Lung (tissue), 12 donors: ENCODE measurements around the gene ACAP1. TPM values are rescaled to one million over a fixed set of nuclear protein-coding genes. Genes with fewer than 3 reads are reported as not detected.
A peak's percentile ranks its signal among the peaks of the same experiment; 100 is the strongest.

Experiments used
- ATAC-seq: fragments of 200-7000 bp; cut with Tn5 transposase; one replicate; pipeline ENCODE4 v1.9.1; 2020; ENCODE audit warnings: moderate number of reproducible peaks; ENCODE audit not compliant: insufficient read depth, low FRiP score
- DNase-seq, 3 donors: peaks; one replicate each; pipeline ENCODE4 v3.0.0-alpha.2; 2013 to 2017
- H3K27ac ChIP-seq, 2 donors: one replicate each; pipeline ENCODE4 v1.5.1; 2013; ENCODE audit warnings: mild to moderate bottlenecking in 2 of 2, moderate library complexity in 2 of 2, control low read depth in 1 of 2, inconsistent platforms in 1 of 2, low read depth in 1 of 2, low read length in 1 of 2
- H3K27me3 ChIP-seq, 3 donors: one replicate each; pipeline ENCODE4 v1.5.1; 2013; ENCODE audit warnings: low read length in 2 of 3; ENCODE audit not compliant: control insufficient read depth in 3 of 3, insufficient read depth in 3 of 3
- H3K36me3 ChIP-seq, 4 donors: one replicate each; pipeline ENCODE4 v1.5.1; 2013; ENCODE audit warnings: low read length in 4 of 4, mild to moderate bottlenecking in 1 of 4, moderate library complexity in 1 of 4; ENCODE audit not compliant: control insufficient read depth in 4 of 4, insufficient read depth in 4 of 4
- H3K4me1 ChIP-seq, 5 donors: one replicate each; pipeline ENCODE4 v1.5.1; 2013; ENCODE audit warnings: low read length in 5 of 5, mild to moderate bottlenecking in 2 of 5, moderate library complexity in 1 of 5; ENCODE audit not compliant: control insufficient read depth in 5 of 5, insufficient read depth in 5 of 5
- H3K4me3 ChIP-seq: one replicate; pipeline ENCODE4 v1.5.1; 2013; ENCODE audit warnings: mild to moderate bottlenecking, control low read depth, moderate library complexity
- H3K9ac ChIP-seq, 2 donors: one replicate each; pipeline ENCODE4 v1.5.1; 2013; ENCODE audit warnings: low read length in 2 of 2, control low read depth in 1 of 2; ENCODE audit not compliant: insufficient read depth in 1 of 2
- H3K9me3 ChIP-seq, 4 donors: one replicate each; pipeline ENCODE4 v1.5.1; 2013; ENCODE audit warnings: low read length in 3 of 4, mild to moderate bottlenecking in 1 of 4, moderate library complexity in 1 of 4; ENCODE audit not compliant: control insufficient read depth in 4 of 4, insufficient read depth in 3 of 4
- WGBS, 2 donors: extraction: QIAGEN DNeasy Blood & Tissue Kit; methylation state at CpG; one replicate each; pipeline ENCODE4 v1.1.7; 2013; 5-methylcytosine and 5-hydroxymethylcytosine counted together
- polyA plus RNA-seq, 2 donors: library from polyadenylated mRNA; stranded (reverse); fragments of 200-250 nt; gene quantifications; one replicate each; pipeline ENCODE4 v1.2.1, GENCODE V29; 2013
- total RNA-seq, 2 donors: library from RNA; depleted of rRNA in 1 of 2; stranded (reverse); fragments of >200 nt in 1 of 2; gene quantifications; one replicate each; pipeline ENCODE4 v1.2.1, GENCODE V29; 2014 to 2021
- TF ChIP-seq, protein P1 (sequence below): IDR thresholded peaks from 2 replicates; pipeline ENCODE4 v1.5.1; 2012; ENCODE audit warnings: mild to moderate bottlenecking; ENCODE audit errors: control extremely low read depth, extremely low read depth
- donor health status: control.
- donor health status: control.
- donor health status: Bipolar disorder and iron deficiency.
- donor health status: healthy.
- donor health status: DM: yes; HTN: yes; CAD: no.

The ACAP1 gene
- total and polyA plus RNA-seq, 4 donors = 9.2 to 39.4 (median 22.1) TPM

DNA sequence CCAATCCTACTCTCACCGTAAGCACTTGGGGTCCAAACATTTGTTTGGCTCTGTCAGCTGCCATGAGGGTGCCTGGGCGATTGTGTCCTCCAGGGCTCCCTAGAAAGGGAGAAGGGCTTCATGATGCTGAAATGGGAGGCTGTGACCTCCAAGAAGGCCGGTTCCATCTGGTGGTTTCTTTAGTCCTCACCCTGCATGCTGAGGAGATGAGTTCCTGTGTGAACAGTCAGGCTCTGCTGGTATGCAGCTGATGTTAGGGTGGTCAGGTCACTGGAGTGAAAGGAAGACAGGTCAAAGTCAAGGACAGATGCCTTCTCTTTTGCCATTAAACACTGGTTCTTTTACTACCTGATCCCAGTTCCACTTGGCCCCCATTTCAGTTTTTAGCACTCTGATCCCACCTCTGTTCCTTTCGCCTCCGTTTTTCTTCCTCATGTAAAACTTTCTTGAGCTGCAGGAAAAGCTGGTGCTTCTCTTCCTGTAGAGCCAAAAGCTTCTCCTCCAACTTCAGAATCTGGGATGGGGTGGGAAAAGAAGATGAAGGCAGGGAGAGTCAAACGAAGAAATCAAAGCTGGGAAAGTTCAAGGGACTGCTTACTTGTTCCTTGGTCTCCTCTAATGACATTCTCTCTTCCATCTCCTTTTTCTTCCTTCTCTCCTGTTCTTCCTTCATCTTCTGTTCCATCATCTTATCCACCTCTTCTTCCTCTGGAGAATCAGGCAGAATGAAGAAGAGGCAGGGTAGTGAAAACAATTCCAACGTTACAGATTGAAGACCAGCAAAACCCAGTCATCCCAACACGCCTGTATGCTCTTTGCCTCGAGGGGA lies 22.2 kb upstream of the ACAP1 start:
- H3K4me1 ChIP-seq = peaks cover 6 to 22% (median 18%) of the 10 kb centered on the region in 5 donors
- H3K36me3 ChIP-seq = peaks cover 17 to 58% (median 45%) of the 10 kb centered on the region in 4 donors
- peak overlapping the region; percentile 95 to 96 for H3K27ac ChIP-seq
- WGBS, 2 donors = 47 to 55% methylated on average over 9 of the region's 9 CpGs
- DNase-seq (no peak), ATAC-seq (no peak)
- no peaks in the 10 kb centered on the region for H3K27me3 ChIP-seq
- peak overlapping the region; percentile 25 to 73 for H3K9ac ChIP-seq
- TF ChIP-seq, protein P1, sequence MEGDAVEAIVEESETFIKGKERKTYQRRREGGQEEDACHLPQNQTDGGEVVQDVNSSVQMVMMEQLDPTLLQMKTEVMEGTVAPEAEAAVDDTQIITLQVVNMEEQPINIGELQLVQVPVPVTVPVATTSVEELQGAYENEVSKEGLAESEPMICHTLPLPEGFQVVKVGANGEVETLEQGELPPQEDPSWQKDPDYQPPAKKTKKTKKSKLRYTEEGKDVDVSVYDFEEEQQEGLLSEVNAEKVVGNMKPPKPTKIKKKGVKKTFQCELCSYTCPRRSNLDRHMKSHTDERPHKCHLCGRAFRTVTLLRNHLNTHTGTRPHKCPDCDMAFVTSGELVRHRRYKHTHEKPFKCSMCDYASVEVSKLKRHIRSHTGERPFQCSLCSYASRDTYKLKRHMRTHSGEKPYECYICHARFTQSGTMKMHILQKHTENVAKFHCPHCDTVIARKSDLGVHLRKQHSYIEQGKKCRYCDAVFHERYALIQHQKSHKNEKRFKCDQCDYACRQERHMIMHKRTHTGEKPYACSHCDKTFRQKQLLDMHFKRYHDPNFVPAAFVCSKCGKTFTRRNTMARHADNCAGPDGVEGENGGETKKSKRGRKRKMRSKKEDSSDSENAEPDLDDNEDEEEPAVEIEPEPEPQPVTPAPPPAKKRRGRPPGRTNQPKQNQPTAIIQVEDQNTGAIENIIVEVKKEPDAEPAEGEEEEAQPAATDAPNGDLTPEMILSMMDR = no peak
- H3K4me3 ChIP-seq = peak overlapping the region; percentile 90
- H3K9me3 ChIP-seq = peaks cover 0 to 2% (median 0%) of the 10 kb centered on the region in 4 donors

DNA sequence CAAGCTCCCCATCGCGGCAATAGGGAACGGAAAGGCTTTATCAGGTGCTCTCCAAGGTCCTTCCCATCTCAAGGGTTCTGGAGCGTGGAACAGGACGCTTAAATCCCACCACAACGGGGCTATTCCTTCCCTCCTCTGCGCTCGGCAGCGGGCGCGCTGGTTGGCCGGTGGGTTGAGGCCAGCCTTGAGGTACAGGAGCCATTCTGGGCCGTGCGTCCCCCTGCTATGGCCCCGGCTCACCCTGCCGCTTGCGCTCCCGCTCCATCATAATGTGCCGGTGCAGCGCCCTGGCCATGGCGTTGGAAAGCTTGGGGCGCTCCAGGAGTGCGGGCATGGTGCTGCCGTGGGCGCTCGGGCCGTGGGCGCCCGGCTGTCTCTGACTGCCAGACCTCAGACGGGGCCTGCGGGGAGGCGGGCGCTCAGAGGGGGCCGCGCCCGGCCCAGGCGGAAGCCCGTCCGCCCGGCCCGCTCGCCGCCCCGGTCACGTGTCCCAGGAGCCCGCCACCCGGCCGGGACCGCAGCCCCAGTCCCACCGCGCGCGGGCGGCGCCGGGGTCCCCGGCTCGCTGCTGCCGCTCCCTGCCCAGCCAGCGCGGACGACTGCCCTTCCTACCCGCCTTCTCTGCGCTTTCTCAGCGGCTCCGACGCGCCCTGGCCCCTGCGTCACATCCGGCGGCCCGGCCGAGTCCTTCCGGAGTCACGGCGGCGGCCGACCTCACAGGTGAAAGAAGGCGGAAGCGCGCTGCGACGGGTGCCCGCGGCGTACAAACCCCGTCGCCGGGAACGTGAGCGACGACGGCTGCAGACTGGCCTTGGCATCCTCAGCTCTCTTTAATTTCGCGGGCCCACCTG lies 21.4 kb upstream of the ACAP1 start, which contains the start of gene GPS2:
Gene GPS2 (minus strand): TSS at position 642 of the 851 bp plus-strand sequence. CDS start 308 bp downstream, at position 334.
- peak; percentile 81 for ATAC-seq
- H3K4me1 ChIP-seq = peaks cover 4 to 15% (median 13%) of the 10 kb centered on the region in 5 donors

DNA sequence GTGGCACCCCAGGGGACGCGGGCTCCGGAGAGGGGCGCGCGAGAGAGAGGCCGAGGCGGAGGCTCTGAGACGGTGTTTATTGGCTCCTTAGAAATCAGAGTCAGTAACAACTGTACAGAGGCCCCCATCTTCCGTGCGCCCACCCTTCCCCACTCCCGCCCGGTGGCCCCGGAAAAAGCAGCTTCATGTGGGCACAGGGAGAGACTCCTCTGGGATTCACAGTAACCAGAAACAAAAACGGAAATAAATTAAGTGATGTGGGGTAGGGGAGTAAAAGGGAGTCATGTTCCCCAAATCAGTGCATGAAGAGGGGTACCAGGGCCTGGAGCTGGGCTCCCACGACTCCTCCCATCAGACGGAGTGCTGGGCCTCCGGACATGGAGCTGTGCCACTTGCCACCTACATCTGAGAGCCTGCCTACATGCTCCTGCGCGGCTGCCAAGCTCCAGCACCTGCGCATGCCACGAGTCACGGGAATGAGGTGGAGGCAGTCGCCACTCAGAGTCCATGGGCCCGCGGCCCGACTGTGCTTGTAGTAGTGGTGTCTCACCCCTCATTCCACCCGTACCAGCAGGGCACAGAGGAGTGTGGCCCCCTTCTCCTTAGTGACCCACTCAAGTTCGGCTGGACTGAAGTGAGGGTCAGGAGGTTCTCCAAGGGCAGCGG lies 20.6 kb upstream of the ACAP1 start:
- H3K36me3 ChIP-seq = peaks cover 13 to 56% (median 35%) of the 10 kb centered on the region in 4 donors
- TF ChIP-seq, protein P1 = no peak
- H3K9ac ChIP-seq = peak overlapping the region in 1 of 2 donors; percentile 40
- 41 to 45% methylated on average over 30 of the region's 30 CpGs for WGBS, 2 donors
- no peak for DNase-seq
- H3K27ac ChIP-seq = peak overlapping the region; percentile 95 to 96
- H3K27me3 ChIP-seq = no peaks in the 10 kb centered on the region
- no peak for ATAC-seq
- peak overlapping the region; percentile 90 for H3K4me3 ChIP-seq
- no peaks in the 10 kb centered on the region for H3K9me3 ChIP-seq
- H3K4me1 ChIP-seq = peaks cover 4 to 15% (median 9%) of the 10 kb centered on the region in 5 donors

More for the DNA sequence above, 21.4 kb upstream of the ACAP1 start, which contains the start of gene GPS2:
- Histone ChIP-seq H3K36me3 (peaks cover 14 to 54% (median 42%) of the 10 kb centered on the region in 4 donors), H3K27ac (peak within 1 kb of the TSS; percentile 95 to 96), H3K9me3 (no peaks in the 10 kb centered on the region), H3K27me3 (no peaks in the 10 kb centered on the region), H3K9ac (peak within 1 kb of the TSS; percentile 25 to 73), H3K4me3 (peak within 1 kb of the TSS; percentile 90)
- WGBS, 2 donors = 0 to 1% methylated on average over 82 to 95 of the region's 95 CpGs
- DNase-seq = peak; percentile 86 to 92 (median 91)
- TF ChIP-seq, protein P1 = no peak
